Activated CD4-positive, CD25-positive, alpha-beta regulatory T cell treated with anti-CD3 and anti-CD28 coated beads, Interleukin-2, amount 50 U/mL, for 24 hours (primary cell): ENCODE measurements around the gene RNF157.
A peak's percentile ranks its signal among the peaks of the same experiment; 100 is the strongest.
"Not testable (repeated sequence)": the region's sequence is repeated elsewhere in the genome, so short reads cannot be mapped to it uniquely, and the experiment has no call there.

Source experiments
- ATAC-seq, 2 donors: fragments of 150-1000 bp; cut with Tn5 transposase; one replicate each; pipeline ENCODE4 v1.10.0; 2021; ENCODE audit warnings: mild to moderate bottlenecking in 1 of 2, moderate library complexity in 1 of 2

RNF157 gene

DNA sequence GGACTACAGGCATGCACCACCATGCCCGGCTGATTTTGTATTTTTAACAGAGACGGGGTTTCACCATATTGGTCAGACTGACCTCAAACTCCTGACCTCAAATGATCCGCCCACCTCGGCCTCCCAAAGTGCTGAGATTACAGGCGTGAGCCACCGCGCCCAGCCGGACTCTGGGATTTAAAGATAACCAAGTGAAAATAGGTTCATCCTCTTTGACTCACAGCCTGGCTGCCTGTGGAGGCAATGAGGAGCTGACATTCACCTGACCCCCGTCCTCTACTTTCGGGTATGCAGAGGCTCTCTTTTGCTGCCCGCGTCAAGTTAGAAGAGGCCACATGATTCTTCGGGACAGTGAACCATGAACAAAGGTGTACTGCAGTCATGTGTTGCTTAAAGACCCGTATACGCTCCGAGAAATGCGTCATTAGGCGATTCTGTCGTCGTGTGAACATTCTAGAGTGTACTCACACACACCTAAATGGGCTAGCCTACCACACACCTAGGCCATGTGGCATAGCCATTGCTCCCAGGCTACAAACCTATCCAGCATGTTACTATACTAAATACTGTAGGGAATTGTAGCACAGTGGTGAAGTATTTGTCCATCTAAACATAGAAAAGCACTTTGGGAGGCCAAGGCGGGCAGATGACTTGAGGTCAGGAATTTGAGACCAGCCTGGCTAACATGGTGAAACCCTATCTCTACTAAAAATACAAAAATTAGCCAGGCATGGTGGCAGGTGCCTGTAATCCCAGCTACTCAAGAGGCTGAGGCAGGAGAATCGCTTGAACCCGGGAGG is 12.9 kb upstream of the RNF157 start:
- not testable (repeated sequence) for ATAC-seq

DNA sequence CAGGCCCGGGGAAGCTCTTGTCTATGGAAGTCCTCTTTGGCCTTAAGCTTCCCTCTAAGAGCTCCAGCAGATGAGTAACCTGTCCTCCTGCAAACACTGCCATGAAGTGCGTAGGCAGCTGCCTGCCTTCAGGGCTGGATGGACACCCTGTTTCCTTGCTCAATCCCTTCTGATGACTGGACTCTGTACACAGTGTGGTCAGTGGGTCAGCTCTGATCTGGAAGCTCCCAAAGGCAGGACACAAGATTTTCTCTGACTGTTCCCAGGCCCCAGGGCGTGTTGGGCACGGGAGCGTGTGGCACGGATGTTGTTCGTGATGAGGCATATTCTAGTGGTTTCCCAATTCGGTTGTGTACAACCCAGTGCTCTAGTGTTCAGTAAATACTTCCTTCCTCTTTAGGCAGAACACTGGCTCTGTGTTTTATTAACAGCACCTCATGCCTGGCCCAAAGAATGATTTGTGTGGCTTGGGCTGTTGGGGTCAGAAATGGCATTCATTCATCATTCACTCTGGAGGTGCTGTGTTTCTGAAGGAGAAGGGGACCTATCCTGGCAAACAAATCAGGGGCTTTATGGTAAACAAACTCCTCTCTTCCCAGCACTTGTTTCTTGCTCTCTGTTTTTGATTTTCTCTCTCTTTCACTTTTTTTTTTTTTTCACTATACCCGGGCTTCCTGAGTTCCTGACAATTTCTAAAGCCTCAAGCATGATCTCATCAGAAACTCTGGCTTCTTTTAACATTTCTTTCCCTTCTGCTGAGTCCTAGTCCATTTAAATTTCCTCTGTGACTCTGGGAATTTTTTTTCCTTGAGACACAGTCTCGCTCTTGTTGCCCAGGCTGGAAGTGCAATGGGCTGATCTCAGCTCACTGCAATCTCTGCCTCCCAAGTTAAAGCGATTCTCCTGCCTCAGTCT is 12.0 kb upstream of the RNF157 start:
- peak; percentile 83 to 92 for ATAC-seq

DNA sequence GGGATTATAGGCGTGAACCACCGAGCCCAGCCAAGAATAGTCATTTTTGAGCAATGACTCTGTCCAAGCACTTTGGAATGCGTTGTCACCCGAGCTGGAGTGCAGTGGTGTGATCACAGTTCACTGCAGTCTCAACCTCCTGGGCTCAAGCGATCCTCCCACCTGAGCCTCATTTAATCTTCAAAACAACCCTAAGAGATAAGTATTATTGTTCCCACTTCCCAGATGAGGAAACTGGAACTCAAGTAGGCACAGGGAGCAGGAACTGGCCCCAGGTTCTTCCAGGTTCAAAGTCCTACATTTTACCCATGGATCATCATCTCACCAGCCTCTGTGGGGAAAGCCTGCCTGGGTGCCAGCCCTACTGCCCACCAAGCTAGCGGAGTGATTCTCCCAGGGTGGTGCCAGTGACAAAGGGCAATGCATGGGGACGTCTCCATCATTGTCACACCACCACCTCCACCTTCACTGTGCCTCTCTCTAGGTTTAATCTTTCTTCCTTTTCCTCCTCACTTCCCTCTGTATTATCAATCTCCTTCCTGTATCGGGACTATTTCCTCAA is 11.3 kb upstream of the RNF157 start:
- ATAC-seq, result no peak

DNA sequence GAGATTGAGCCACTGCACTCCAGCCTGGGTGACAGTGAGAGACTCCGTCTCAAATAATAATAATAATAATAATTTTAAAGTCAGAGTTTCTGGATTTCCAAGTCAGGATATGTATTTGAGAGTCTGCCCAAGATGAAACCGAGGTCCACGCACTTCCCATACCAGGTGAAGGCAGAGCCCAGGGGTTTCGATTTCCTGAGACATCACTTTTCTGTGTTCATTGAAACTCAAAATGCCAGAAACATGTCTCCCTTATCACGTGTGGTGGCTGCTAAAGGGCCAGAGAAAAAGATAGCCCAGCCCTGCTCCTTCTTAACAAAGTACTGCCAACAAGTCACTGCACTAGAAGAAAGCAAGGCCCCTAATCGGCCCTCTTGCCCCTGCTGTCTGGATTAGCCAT is 9.8 kb upstream of the RNF157 start:
- no peak for ATAC-seq

DNA sequence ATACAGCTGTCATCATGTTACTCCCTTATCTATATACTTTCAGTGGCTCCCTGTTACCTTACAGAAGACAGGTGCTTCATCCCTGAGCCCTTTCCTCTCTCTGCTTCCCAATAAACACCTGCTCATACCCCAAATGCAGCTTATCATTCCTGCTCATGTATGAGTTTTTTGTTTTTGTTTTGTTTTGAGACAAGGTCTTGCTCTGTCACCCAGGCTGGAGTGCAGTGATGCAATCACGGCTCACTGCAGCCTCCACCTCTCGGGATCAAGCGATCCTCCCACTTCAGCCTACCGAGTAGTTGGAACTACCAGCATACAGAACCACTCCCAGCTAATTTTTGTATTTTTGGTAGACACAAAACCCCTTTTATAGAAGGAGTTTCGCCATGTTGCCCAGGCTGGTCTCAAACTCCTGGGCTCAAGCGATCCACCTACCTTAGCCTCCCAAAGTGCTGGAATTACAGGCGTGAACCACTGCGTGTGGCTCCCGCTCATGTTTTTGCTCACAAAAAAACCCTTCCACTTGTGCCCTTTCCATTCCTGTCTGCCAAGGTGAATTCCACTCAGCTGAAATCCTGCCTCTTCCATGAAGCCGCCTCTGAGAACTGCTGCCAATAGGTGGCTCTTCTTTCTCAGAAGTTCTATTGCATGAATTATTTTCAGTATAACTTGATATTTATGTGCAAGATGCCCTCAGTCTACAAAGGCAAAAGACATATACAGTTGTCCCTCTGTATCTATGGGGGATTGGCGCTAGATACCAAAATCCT is 7.9 kb upstream of the RNF157 start:
- ATAC-seq, result no peak

DNA sequence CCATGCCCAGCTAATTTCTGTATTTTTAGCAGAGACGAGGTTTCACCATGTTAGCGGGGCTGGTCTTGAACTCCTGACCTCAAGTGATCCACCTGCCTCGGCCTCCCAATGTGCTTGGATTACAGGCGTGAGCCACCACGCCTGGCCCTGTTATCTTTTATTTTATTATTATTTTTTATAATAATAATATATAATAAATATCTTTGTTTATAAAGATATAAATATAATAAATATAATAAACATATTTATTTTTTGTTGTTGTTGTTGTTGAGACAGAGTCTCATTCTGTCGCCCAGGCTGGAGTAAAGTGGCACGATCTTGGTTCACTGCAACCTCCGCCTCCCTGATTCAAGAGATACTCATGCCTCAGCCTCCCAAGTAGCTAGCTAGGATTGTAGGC is 7.0 kb upstream of the RNF157 start:
- ATAC-seq, result no peak

DNA sequence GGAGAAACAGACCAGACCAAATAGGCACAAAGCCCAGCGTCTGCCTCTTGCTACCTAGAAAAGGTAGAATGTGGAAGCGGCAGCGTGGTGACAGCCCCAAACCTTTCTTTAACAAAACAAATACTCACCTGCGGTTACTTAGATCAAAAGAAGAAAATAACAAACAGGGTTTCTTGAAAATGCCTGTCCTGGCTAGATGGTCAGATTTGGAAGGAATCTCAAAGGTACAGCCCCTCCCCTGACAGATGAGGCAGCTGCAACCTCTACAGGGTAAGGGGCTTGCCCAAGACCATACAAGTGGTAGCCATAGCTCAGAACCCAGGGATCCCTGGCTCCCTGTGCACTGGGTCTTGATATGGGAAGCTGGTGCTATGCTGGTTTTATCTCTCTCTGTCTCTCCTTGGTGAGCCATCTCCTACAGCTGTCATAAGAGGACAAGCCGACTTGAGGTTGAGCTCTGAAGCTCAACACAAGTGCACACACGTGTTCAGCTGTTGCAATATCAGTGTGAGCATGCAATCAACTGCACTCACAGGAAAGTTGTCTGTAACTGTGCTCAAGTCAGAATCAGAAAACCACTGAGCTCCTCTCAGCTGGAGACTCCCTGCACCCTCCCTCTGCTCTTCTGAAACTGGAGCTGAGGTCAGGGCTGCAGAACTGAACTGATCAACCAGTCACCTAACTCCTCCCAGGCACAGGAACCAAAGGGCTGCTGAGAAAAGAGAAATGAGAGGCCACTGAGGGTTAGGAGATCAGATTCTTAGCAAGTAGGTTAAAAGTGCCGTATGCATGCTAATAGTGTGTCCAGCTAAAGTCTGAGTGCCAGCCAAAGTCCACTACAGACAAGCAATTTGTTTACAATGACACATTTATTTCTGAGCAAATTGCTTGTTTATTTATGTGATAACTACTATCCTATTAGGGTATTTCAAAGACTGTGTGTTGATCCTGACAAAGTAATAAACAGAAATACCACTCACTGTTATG is 6.1 kb upstream of the RNF157 start:
- peak; percentile 95 to 96 for ATAC-seq

DNA sequence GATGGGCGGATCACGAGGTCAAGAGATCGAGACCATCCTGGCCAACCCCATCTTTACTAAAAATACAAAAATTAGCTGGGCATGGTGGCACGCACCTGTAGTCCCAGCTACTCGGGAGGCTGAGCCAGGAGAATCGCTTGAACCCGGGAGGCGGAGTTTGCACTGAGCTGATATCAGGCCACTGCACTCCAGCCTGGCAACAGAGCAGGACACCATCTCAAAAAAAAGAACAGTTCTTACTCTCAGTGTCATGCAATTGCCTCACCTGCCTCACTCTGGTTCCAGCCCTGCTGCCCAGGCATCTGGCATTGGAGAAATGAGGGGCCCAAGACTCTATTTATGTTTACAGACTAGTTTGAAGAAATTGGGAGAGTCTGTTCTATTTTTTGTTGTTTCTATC is 4.4 kb upstream of the RNF157 start:
- not testable (repeated sequence) for ATAC-seq

DNA sequence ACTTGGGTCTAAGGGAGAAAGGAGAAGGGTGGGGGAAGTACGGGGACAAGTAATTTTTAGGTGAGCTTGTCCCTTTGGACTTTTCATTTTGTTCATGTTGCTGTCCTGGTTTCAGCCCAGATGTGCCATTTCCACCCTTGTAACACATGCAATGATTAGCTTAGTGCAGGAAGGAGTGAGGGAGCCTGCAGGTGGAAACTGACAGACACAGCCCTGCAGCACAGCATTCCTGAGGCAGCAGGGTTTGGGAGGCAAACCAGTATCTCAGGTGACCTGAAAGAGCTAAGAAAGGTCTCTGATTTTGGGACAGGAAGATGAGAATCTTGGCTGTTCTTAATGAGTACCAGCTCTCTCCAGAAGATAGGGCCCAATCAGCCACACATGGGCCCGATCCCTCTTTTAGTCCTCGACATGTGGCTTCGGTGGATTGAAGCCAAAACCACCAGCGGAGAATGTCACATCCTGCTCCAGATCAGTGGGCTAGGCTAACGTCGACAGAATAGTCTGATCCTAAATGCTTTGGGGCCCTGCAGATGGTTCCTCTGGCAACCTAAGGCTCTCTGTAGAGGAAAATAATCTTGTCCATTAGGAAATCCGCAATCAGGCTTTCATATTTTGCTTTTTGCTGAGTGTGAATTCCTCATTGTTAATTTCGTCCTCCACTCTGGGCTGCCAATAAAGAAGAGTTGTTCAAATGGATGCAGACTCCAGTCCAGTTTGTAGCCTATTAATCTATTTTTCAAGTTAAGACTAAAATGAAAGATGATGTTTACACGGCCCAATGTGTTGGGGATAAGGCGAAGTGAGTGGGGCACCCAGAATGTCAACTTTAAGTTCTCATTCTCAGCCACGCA is 3.8 kb upstream of the RNF157 start:
- ATAC-seq, result no peak

DNA sequence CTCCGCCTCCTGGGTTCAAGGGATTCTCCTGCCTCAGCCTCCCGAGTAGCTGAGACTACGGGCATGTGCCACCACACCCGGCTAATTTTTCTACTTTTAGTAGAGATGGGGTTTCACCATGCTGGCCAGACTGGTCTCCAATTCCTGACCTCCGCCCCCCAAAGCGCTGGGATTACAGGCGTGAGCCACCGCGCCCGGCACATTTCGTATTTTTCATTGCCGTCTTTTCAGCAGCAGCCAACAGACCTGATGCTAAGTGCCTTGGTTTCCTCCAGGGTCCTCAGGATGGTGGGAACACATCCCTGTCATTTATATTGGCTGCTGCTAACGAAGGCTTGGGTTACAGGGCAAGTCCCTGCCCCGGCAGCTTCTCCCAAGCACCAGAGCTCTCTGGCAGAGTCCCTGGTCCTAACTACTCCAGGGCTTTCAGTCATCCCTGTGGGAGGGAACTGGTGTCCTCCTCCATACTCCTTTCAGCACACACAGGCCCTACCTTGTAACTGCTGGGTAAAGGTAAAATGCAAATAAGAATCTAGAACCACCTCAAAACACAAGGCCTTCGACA is 1.5 kb upstream of the RNF157 start:
- no peak for ATAC-seq

DNA sequence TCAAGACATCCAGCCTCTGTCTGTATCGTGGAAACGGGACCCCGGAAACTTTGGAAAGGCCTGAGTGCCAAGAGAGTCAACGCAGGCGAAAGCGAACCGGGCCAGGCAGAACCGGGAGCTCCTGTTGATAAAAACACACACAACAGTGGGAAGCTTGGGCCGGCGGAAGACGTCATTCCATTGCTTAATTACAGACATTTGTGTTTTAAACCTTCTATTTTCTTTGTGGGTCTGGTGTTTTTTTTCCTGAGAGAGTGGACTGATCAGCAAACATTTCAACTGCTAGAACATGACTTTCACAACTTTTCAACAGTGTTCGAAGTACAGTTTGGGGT is 878 bp upstream of the RNF157 start:
- no peak for ATAC-seq

DNA sequence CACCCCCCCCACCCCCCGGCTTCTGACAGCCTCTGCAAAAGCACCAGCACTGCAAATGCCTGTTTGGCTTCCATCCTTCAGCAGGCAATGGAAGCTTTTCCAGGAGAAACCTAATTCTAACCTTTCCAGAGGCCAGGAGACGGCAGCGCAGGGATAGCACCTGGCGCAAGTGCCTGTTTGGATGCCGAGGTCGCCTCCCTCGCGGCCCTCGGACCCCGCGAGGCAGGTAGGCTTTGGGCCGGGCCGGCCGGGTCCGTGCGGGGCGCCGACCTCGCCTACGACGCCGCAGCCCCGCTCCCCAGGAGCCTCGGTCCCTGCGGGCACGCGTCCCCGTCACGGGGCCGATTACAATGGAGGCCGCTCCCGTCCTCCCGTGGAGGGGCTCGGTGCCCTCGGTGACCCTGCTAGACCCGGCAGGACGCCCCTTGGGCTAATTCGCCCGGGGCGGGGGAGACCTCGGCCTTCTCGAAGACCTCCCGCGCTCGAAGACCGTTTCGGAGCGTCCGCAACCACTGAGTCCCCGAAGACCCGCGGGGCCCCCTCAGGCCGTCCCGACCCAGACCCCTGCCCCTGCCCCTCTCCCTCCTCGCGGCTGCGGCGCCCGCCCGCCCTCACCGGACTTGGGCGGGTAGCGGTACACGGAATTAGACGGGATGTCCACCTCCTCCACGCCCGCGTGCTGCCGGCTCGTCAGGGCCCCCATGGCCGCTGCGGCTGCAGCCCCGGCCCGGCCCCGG is 587 bp downstream of the RNF157 start:
- no peak for ATAC-seq

DNA sequence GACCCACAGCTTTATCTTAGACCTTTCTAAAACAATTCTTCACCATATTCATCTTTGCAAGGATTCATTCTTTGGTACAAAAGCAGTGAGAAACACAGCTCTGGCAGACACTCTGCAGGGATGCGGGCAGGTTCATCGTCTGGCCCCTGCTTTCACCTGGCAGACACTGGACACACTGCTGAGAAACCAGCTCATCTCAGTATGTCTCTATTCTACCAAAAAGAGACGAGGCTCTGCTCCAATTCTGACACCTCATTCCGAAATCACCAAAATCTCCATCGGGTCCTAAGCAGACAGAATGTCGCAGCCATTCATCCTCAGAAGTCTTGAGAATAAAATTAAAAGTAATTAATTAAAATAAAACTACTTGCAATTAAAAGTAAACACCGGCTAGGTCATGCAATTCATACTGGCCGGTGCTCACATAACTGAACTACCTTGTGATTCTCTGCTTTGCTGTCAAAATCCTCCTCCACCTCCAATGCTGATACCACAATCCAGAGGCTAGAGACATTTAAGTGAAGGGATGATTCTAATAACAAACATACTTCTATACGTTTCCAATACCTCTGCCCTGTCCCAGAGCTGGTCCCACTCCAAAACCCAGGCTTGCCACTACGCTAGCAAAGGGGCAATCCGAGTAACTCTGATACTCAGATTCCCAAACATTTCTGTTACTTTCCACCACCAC is 1.3 kb downstream of the RNF157 start:
- ATAC-seq, result no peak

DNA sequence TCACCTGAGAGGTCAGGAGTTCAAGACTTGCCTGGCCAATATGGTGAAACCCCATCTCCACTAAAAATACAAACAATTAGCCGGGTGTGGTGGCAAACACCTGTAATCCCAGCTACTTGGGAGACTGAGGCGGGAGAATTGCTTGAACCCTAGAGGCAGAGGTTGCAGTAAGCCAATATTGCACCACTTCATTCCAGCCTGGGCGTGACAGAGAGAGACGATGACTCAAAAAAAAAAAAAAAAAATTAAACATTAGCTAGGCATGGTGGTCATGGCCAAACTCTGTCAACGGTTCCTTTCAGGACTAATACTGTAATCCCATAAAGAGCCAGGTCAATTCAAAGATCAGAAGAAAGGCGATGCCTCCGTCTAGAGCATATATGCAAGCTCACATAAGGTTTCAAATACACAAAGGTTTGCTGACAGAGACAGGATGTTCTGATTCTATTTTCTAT is 2.4 kb downstream of the RNF157 start:
- no peak for ATAC-seq

DNA sequence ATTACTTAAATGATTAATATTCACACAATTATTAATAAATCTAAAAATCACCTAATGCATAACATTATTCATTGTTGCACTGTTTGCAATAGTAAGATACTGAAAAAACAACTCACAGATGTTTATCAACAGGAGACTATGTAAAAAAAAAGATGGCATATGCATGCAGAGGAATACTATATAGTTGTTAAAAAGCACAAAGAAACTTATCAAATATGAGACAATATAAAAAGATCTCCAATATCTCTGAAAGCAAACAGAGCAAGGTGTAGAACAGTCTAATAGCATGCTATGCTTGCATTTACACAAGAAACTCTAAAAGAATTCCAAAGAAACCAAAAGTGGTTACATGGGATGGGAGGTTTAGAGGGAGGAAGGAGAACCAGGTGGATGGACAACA is 3.7 kb downstream of the RNF157 start:
- no peak for ATAC-seq

DNA sequence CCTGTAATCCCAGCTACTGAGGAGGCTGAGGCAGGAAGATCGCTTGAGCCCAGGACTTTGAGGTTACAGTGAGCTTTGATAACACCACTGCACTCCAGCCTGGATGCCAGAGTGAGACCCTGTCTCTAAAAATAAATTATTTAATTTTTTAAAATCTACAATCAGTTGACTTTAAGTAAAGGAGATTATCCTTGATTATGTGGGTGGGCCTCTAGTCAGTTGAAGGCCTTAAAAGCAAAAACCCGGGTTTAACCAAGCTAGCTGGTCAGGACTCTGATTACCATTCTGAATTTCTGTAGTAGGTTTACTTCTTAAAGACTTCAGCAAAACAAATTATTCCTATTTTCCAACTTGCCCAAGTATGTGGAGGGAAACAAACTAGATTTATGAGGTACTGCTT is 4.4 kb downstream of the RNF157 start:
- ATAC-seq, result no peak

DNA sequence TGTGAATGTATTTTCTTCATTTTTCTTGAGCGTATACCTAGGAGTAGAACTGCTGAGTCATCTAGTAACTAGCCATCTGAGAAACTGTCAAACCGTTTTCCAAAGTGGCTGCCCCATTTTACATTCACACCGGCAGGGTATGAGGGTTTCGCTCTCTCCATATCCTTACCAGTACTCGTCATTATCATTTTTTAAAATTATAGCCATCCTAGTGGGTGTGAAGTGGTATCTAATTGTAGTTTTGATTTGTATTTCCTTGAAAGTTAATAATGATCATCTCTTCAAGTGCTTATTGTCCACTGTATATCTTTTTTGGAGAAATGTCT is 6.0 kb downstream of the RNF157 start:
- peak; percentile 32 to 56 for ATAC-seq

DNA sequence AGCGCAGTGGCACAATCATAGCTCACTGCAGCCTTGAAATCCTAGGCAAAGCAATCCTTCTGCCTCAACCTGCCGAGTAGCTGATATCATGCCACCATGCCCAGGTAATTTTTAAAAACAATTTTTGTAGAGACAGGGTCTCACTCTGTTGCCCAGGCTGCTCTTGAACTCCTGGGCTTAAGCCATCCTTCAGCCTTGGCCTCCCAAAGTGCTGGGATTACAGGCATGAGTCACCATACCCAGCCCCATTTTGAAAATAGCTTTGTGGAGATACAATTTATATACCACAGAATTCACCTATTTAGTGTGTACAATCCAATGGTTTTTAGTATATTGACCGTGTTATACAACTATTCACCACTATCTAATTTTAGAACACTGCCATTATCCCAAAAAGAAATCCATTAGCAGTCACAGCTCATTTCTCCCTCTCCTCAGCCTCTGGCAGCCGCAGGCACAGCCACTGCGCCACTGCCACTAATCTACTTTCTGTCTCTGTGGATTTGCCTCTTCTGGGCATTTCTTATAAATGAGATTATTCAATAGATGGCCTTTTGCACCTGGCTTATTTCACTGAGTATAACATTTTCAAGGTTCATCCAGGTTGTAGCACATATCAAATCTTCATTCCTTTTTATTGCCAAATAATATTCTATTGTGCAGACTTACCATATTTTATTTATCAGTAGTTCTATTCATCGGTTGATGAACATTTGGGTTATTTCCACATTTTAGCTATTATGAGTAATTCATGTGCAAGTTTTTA is 6.5 kb downstream of the RNF157 start:
- no peak for ATAC-seq
